ENCODE results near the gene AP3B1. TPM values are rescaled to one million over a fixed set of nuclear protein-coding genes. Genes with fewer than 3 reads are reported as not detected.

The AP3B1 gene
- polyA plus RNA-seq, 1 of the 3 experiments (the other 2 are of a cell fraction): 18.0 TPM

DNA sequence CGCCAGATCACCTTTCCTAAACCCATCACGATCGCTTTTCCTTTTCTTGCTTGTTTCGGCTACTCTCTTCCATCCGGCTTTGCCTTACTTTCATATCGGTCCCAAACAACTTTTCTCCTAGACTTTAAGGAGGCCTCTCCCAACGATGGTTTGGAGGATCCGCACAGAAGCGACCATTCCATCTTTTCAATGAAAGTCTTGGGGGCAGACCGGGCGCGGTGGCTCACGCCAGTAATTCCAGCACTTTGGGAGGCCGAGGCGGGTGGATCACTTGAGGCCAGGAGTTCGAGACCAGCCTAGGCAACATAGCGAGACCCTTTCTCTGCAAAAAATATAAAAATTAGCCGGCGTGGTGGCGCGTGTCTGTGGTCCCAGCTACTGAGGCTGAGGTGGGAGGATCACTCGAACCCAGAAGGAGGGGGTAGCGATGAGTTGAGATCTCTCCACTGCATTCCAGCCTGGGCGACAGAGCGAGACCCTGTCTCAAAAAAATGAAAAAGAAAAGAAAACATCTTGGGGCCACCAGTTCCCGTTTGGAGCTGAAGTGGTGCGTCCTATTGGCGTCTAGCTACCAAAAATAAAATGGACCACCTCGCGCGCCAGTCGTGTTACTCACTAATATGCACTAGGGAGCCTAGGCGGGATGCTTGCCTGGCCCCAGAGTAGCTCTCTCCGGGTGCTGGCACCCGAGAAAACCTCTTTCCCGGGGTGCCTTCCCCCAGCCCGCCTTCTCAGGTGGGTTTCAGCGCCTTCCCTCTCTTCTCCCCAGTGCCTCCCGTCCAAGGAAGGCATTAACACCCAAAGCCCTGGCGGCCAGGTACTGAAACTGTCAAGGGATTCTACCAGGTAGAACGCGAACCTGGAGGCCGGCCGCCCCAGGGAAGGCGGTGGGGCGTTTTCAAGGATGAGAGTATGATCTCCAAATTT lies 800 bp upstream of the AP3B1 start:
- ChIA-PET CTCF (interaction anchor here (0.7 to 2.2 kb wide), 11 partner anchors 8 to 238 kb away, joined by 3 to 8 read pairs (median 4); partner anchors contain the start of gene SCAMP1), POLR2A (interaction anchor here (1.9 kb wide), 1 partner anchor 64 kb away, joined by 29 read pairs; the partner anchor contains the start of gene SCAMP1)
- H3K4me2 ChIP-seq: peak overlapping the region; percentile 92
- H3K36me3 ChIP-seq (replicated peaks in 1 of 2; ENCODE audit: control insufficient read depth in 1 of 2, insufficient read depth in 2 of 2, low read length in 1 of 2): peaks cover 0 to 5% of the 10 kb centered on the region in 2 experiments
- H4K20me1 ChIP-seq (ENCODE audit: insufficient read depth): no peaks in the 10 kb centered on the region; the same call in 1 of the 2 replicates
- peak overlapping the region; percentile 98 for H2AFZ ChIP-seq (ENCODE audit: low read depth)
- H3K9me2 ChIP-seq: no peaks in the 10 kb centered on the region
- peak overlapping the region; percentile 100 for H3K9ac ChIP-seq
- peaks cover 0 to 4% of the 10 kb centered on the region in 2 experiments; a peak in 3 of 4 replicates for H3K4me1 ChIP-seq (ENCODE audit: control insufficient read depth in 1 of 2, insufficient read depth in 2 of 2, low read depth in 1 of 2, low read length in 1 of 2)
- H3K27me3 ChIP-seq (ENCODE audit: insufficient read depth): no peaks in the 10 kb centered on the region
- DNase-seq: peak; percentile 29
- 6% methylated on average over 46 of the region's 46 CpGs for WGBS (ENCODE audit: low lambda C conversion rate)
- TF ChIP-seq EZH2phosphoT487 (IDR thresholded peaks at IDR 0.05; ENCODE audit: borderline replicate concordance, low read depth) (no peak), YY1 (IDR thresholded peaks at IDR 0.05; ENCODE audit: low read depth) (peak; percentile 20; the same call in 1 of the 2 replicates), TAF1 (IDR thresholded peaks at IDR 0.05; ENCODE audit: borderline replicate concordance, low read depth, low read length) (no peak)
- TF ChIP-seq, protein P1, sequence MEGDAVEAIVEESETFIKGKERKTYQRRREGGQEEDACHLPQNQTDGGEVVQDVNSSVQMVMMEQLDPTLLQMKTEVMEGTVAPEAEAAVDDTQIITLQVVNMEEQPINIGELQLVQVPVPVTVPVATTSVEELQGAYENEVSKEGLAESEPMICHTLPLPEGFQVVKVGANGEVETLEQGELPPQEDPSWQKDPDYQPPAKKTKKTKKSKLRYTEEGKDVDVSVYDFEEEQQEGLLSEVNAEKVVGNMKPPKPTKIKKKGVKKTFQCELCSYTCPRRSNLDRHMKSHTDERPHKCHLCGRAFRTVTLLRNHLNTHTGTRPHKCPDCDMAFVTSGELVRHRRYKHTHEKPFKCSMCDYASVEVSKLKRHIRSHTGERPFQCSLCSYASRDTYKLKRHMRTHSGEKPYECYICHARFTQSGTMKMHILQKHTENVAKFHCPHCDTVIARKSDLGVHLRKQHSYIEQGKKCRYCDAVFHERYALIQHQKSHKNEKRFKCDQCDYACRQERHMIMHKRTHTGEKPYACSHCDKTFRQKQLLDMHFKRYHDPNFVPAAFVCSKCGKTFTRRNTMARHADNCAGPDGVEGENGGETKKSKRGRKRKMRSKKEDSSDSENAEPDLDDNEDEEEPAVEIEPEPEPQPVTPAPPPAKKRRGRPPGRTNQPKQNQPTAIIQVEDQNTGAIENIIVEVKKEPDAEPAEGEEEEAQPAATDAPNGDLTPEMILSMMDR (IDR thresholded peaks at IDR 0.05): peak; percentile 45
- peaks cover 42% of the 10 kb centered on the region for H3K79me2 ChIP-seq (ENCODE audit: insufficient read depth)
- H3F3A ChIP-seq (replicated peaks; ENCODE audit: insufficient read depth): peaks cover 22% of the 10 kb centered on the region
- no peaks in the 10 kb centered on the region for H3K9me3 ChIP-seq
- peak overlapping the region; percentile 86 to 87 for H3K27ac ChIP-seq (ENCODE audit: low read depth in 2 of 2, low read length in 1 of 2)
- peak overlapping the region; percentile 85 to 97 for H3K4me3 ChIP-seq (ENCODE audit: low read depth in 2 of 2, low read length in 1 of 2)

DNA sequence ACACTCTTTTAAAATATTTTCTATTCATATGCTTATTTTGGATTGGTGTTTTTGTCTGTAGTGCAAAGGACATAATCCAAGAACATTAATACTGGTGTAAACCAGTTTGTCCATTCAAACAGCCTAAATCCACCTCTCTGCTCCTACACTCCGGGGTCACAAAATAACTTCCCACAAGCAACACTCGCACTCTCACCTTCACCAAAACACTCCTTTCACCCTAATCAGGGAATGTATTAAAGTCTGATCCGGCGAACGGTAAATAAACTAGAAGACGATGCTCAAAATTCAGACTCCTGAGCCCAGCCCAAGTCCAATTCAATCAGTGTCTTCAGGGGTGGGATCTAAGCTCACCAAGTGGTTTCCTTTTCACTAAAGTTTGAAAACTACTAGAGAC lies 649 bp downstream of the AP3B1 start:
- CTCF ChIA-PET: interaction anchor here (1.3 to 2.2 kb wide), 2 partner anchors 9 to 67 kb away, joined by 4 to 8 read pairs; partner anchors contain the start of gene SCAMP1
- 0% methylated on average over 6 of the region's 6 CpGs for WGBS (ENCODE audit: low lambda C conversion rate)
- H3K27me3 ChIP-seq (ENCODE audit: insufficient read depth): no peaks in the 10 kb centered on the region

More for the DNA sequence above, 649 bp downstream of the AP3B1 start:
- H3K9ac ChIP-seq: peak overlapping the region; percentile 100
- peaks cover 4 to 6% of the 10 kb centered on the region in 2 experiments; a peak in 3 of 4 replicates for H3K4me1 ChIP-seq (ENCODE audit: control insufficient read depth in 1 of 2, insufficient read depth in 2 of 2, low read depth in 1 of 2, low read length in 1 of 2)
- peaks cover 8% of the 10 kb centered on the region for H4K20me1 ChIP-seq (ENCODE audit: insufficient read depth)
- H3K4me3 ChIP-seq (ENCODE audit: low read depth in 2 of 2, low read length in 1 of 2): peak overlapping the region; percentile 85 to 97
- peaks cover 0 to 8% of the 10 kb centered on the region in 2 experiments for H3K36me3 ChIP-seq (replicated peaks in 1 of 2; ENCODE audit: control insufficient read depth in 1 of 2, insufficient read depth in 2 of 2, low read length in 1 of 2)
- H3F3A ChIP-seq (replicated peaks; ENCODE audit: insufficient read depth): peaks cover 22% of the 10 kb centered on the region
- H3K9me3 ChIP-seq: no peaks in the 10 kb centered on the region
- H2AFZ ChIP-seq (ENCODE audit: low read depth): peak overlapping the region; percentile 90
- peak overlapping the region; percentile 92 for H3K4me2 ChIP-seq
- H3K27ac ChIP-seq (ENCODE audit: low read depth in 2 of 2, low read length in 1 of 2): peak overlapping the region in 1 of 2 experiments; percentile 86; a peak in 3 of 4 replicates
- POLR2A ChIA-PET: no interaction called here
- peak; percentile 15 for DNase-seq
- H3K79me2 ChIP-seq (ENCODE audit: insufficient read depth): peaks cover 57% of the 10 kb centered on the region
- no peaks in the 10 kb centered on the region for H3K9me2 ChIP-seq
- TF ChIP-seq, protein P2, sequence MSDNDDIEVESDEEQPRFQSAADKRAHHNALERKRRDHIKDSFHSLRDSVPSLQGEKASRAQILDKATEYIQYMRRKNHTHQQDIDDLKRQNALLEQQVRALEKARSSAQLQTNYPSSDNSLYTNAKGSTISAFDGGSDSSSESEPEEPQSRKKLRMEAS (IDR thresholded peaks at IDR 0.05; ENCODE audit: low read depth): no peak
- no peak for TF ChIP-seq NFIC (IDR thresholded peaks at IDR 0.05; ENCODE audit: borderline replicate concordance)
- TF ChIP-seq, protein P3, sequence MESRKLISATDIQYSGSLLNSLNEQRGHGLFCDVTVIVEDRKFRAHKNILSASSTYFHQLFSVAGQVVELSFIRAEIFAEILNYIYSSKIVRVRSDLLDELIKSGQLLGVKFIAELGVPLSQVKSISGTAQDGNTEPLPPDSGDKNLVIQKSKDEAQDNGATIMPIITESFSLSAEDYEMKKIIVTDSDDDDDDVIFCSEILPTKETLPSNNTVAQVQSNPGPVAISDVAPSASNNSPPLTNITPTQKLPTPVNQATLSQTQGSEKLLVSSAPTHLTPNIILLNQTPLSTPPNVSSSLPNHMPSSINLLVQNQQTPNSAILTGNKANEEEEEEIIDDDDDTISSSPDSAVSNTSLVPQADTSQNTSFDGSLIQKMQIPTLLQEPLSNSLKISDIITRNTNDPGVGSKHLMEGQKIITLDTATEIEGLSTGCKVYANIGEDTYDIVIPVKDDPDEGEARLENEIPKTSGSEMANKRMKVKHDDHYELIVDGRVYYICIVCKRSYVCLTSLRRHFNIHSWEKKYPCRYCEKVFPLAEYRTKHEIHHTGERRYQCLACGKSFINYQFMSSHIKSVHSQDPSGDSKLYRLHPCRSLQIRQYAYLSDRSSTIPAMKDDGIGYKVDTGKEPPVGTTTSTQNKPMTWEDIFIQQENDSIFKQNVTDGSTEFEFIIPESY (IDR thresholded peaks at IDR 0.05; ENCODE audit: borderline replicate concordance, low read depth): no peak
- TF ChIP-seq TCF12 (IDR thresholded peaks at IDR 0.05): no peak
- TF ChIP-seq, protein P4, sequence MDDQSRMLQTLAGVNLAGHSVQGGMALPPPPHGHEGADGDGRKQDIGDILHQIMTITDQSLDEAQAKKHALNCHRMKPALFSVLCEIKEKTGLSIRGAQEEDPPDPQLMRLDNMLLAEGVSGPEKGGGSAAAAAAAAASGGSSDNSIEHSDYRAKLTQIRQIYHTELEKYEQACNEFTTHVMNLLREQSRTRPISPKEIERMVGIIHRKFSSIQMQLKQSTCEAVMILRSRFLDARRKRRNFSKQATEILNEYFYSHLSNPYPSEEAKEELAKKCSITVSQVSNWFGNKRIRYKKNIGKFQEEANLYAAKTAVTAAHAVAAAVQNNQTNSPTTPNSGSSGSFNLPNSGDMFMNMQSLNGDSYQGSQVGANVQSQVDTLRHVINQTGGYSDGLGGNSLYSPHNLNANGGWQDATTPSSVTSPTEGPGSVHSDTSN (IDR thresholded peaks at IDR 0.05): no peak
- TF ChIP-seq, protein P5, sequence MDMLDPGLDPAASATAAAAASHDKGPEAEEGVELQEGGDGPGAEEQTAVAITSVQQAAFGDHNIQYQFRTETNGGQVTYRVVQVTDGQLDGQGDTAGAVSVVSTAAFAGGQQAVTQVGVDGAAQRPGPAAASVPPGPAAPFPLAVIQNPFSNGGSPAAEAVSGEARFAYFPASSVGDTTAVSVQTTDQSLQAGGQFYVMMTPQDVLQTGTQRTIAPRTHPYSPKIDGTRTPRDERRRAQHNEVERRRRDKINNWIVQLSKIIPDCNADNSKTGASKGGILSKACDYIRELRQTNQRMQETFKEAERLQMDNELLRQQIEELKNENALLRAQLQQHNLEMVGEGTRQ (IDR thresholded peaks at IDR 0.05; ENCODE audit: borderline replicate concordance, low read depth, low read length): no peak
